ENCODE measurements around the gene CALD1.

DNA sequence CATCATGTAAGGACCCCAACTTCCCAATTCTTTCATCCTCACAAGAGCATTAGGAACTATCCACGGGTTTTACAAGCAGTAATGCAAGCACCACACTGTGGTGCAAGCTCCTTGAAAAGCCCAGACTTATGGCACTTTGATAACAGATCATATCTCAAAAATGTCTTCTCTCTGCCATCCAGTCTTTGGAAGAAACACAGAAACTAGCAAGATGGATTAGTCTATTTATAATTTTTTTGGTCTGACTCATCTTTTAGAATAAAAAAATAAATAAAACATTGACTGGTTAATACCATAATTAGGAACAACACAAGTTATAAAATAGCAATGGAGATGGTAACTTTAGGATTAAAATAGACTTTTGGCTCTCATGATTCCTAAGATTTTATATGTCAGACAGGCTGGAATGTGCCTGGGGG lies 49.0 kb upstream of the CALD1 start:
- TF ChIP-seq, protein P1, sequence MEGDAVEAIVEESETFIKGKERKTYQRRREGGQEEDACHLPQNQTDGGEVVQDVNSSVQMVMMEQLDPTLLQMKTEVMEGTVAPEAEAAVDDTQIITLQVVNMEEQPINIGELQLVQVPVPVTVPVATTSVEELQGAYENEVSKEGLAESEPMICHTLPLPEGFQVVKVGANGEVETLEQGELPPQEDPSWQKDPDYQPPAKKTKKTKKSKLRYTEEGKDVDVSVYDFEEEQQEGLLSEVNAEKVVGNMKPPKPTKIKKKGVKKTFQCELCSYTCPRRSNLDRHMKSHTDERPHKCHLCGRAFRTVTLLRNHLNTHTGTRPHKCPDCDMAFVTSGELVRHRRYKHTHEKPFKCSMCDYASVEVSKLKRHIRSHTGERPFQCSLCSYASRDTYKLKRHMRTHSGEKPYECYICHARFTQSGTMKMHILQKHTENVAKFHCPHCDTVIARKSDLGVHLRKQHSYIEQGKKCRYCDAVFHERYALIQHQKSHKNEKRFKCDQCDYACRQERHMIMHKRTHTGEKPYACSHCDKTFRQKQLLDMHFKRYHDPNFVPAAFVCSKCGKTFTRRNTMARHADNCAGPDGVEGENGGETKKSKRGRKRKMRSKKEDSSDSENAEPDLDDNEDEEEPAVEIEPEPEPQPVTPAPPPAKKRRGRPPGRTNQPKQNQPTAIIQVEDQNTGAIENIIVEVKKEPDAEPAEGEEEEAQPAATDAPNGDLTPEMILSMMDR (IDR thresholded peaks at IDR 0.05), result no peak
- TF ChIP-seq ZFX (IDR thresholded peaks at IDR 0.05; ENCODE audit: borderline replicate concordance), result no peak
